Mononuclear cell (primary cell): ENCODE results near the gene ZC3H12D. TPM values are rescaled to one million over a fixed set of nuclear protein-coding genes. Genes with fewer than 3 reads are reported as not detected.

Source experiments
- H3K27me3 ChIP-seq: 2 replicates; pipeline ENCODE4 v1.6.0; 2011; ENCODE audit warnings: low read length, control low read depth; ENCODE audit not compliant: insufficient read depth
- H3K4me1 ChIP-seq: 2 replicates; pipeline ENCODE4 v1.5.1; 2011; ENCODE audit warnings: mild to moderate bottlenecking, low read length, control low read depth; ENCODE audit not compliant: insufficient read depth
- H3K4me3 ChIP-seq: 2 replicates; pipeline ENCODE4 v1.5.1; 2011; ENCODE audit warnings: mild to moderate bottlenecking, low read length, moderate library complexity
- H3K9me3 ChIP-seq: 2 replicates; pipeline ENCODE4 v1.5.1; 2011; ENCODE audit warnings: low read depth, mild to moderate bottlenecking, control low read depth, low read length
- total RNA-seq: library from RNA; depleted of rRNA; stranded (reverse); fragments of >200 nt; gene quantifications from one replicate; pipeline ENCODE4 v1.2.3, GENCODE V29; 2012

ZC3H12D gene
- total RNA-seq, 1 donor: 50.7 TPM

DNA sequence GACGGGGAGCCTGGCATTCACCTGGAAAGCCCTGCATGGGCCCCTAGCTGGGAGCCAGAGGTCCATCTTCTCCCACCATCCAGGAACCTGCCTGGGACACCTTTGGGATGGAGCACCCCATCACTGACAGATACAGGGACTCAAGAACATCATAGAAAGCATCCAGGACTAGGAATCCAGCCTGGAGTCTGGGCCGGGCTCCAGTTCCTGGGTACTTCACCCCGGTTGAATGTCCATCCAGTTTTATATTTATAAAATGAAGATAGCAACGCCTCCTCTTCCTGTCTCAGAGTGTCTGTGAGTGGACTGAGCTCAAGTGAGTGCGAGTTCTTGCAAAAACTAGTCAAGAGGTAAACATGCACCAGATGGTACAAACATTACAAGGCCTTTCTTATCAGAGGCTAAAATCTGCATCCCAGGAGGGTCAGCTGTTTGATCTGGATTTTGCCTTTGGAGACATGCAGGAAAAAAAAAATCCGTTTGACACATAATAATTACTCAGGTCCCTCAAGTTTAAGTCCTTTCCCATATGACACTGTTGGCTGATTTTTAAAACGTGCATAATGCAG lies 27.4 kb downstream of the ZC3H12D start:
- no peaks in the 10 kb centered on the region for H3K9me3 ChIP-seq
- no peaks in the 10 kb centered on the region for H3K27me3 ChIP-seq
- H3K4me1 ChIP-seq: no peaks in the 10 kb centered on the region
- H3K4me3 ChIP-seq: no peak overlapping the region

- Histone ChIP-seq H3K4me1 (peaks cover under 1% of the 10 kb centered on the region), H3K4me3 (no peak overlapping the region), H3K27me3 (no peaks in the 10 kb centered on the region), H3K9me3 (no peaks in the 10 kb centered on the region)
Observed at GRCh38 chr6:149456311-149457021, 28.3 kb downstream of the ZC3H12D start.

GRCh38 chr6:149455031-149455732 lies 29.6 kb downstream of the ZC3H12D start:
- H3K27me3 ChIP-seq: peaks cover 2% of the 10 kb centered on the region

DNA sequence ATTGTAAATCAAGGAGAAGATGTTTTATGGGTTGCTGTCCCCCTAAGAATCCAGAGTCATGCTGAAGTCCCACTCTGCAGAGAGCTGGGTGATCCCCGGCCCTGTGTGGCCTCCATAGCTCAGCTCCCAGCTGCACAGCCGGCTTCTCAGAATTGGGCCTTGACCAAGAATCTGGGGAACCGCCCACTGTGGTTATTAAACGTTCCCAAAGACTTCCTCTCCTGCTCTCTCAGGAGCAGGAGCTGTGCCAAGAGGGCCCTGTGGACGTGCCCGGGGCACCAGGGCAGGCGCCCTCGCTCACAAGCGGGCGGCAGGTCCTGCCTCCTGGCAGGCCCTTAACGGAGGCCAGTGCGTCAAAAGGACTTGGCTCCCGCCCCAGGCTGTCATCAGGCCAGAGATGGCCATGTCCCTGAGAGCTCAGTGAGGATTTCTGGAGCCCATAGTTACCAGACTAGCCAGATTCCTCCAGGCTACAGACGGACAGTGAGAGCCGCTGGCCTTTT lies 30.4 kb downstream of the ZC3H12D start:
- no peaks in the 10 kb centered on the region for H3K9me3 ChIP-seq
- H3K27me3 ChIP-seq: peaks cover 3% of the 10 kb centered on the region
- peaks cover 15% of the 10 kb centered on the region for H3K4me1 ChIP-seq
- no peak overlapping the region for H3K4me3 ChIP-seq

More at GRCh38 chr6:149455031-149455732, 29.6 kb downstream of the ZC3H12D start:
- Histone ChIP-seq H3K4me3 (no peak overlapping the region), H3K4me1 (peaks cover 13% of the 10 kb centered on the region), H3K9me3 (no peaks in the 10 kb centered on the region)

DNA sequence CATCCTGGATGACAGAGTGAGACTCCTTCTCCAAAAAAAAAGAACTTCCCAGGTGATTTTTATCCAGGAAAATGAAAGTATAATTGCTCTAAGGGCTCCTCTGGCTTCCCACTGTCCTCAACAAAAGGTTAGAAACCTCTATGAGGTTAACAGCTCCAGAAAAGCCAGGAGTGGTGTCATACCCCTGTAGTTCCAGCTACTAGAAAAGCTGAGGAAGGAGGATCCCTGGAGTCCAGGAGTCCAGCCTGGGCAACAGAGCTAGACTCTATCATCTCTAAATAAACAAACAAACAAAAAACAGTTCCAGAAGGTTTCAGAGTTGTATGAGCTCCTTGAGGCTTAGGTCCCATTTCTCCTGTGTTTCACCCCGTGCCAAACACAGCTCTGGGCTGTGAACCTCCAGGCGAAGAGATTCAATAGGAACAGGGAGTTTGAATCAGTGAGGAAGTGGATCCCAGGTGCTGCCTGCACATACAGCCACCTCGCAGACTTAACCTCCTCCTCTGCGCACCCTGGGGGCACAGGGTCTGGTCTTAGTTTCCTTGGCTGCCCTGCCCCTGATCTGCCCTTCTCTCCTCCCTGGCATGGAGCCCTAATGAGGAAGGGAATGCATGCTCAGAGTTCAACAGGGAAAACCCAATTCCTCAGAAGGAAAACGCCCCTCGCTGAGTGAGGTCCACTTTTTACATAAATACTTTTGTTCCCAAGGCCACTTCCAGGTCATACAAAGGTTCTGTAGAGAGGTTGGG lies 31.0 kb downstream of the ZC3H12D start:
- peaks cover 3% of the 10 kb centered on the region for H3K27me3 ChIP-seq
- H3K4me1 ChIP-seq: peaks cover 15% of the 10 kb centered on the region
- H3K9me3 ChIP-seq: no peaks in the 10 kb centered on the region
- no peak overlapping the region for H3K4me3 ChIP-seq

GRCh38 chr6:149452037-149452939 lies 32.5 kb downstream of the ZC3H12D start:
- Histone ChIP-seq H3K27me3 (peaks cover 3% of the 10 kb centered on the region), H3K9me3 (no peaks in the 10 kb centered on the region), H3K4me3 (no peak overlapping the region), H3K4me1 (peaks cover 15% of the 10 kb centered on the region)

DNA sequence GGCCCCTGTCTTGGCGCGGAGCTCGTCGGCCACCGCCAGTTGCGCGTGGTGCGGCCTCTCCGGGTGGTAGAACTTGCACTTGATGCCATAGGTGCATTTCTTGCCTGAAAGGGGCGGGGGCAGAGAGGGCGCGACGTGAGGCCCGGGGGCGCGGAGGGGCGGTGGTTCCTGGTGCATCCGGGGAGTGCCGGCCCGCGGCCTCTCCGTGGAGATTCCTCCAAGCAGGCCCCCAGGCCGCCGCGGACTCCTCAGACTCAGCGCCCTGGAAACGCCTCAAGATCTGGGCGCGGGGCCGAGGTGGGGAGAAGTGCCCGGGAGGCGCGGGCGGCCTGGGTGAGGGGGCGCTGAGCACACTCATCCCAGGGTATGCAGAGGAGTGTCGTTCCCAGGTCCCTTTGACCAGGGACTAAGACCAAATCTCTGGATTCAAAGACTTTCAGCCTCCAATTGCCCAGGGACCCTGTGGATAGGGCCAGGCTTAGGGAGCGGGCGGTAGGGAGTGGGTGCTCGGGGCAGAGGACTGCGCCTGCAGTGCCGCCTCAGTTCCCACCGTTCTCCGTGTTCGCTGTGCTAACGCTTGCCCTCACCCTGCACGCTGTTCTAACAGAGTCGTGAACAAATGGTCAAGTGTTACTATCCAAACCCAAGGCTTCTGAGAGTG lies 33.3 kb downstream of the ZC3H12D start:
- no peaks in the 10 kb centered on the region for H3K9me3 ChIP-seq
- peaks cover 3% of the 10 kb centered on the region for H3K27me3 ChIP-seq
- H3K4me1 ChIP-seq: peaks cover 15% of the 10 kb centered on the region
- peak overlapping the region; percentile 15 for H3K4me3 ChIP-seq

GRCh38 chr6:149450679-149451375 lies 34.0 kb downstream of the ZC3H12D start:
- Histone ChIP-seq H3K27me3 (peaks cover 3% of the 10 kb centered on the region), H3K9me3 (no peaks in the 10 kb centered on the region), H3K4me1 (peaks cover 15% of the 10 kb centered on the region), H3K4me3 (peak overlapping the region; percentile 15)

- H3K4me1 ChIP-seq: peaks cover 15% of the 10 kb centered on the region
- H3K9me3 ChIP-seq: no peaks in the 10 kb centered on the region
- no peak overlapping the region for H3K4me3 ChIP-seq
- H3K27me3 ChIP-seq: peaks cover 3% of the 10 kb centered on the region
Observed at GRCh38 chr6:149449831-149450678, 34.8 kb downstream of the ZC3H12D start.

DNA sequence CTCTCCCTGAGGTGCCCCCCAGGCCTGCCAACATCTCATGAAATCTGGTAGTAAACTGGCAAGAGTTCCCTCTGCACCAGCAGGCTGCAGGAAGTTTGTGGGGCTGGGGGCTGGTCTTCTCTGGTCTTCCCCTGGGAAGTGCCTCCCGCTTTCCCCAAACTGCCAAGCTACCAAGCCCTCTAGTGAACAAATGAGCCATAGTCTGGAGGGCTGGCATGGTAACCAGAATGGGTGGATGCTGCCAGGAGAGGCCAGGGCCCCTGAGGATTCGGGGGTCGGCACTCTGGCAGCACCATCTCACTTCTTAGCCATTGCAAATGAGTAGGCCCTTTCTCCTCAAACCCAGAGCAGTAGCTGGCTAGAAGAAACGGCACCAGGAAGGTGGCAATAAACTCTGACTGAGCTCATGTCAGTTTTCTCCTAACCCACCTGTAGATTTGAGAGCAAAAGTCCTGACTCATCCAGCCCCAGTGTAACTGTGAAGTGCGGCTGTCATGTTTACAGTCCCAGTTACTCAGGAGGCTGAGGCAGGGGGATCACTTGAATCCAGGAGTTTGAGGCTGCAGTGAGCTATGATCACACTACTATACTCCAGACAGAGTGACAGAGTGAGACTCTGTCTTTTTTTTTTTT lies 35.9 kb downstream of the ZC3H12D start:
- no peak overlapping the region for H3K4me3 ChIP-seq
- H3K4me1 ChIP-seq: peaks cover 15% of the 10 kb centered on the region
- H3K27me3 ChIP-seq: peaks cover 3% of the 10 kb centered on the region
- H3K9me3 ChIP-seq: no peaks in the 10 kb centered on the region

GRCh38 chr6:149446791-149447376 lies 37.9 kb downstream of the ZC3H12D start:
- Histone ChIP-seq H3K4me1 (peaks cover 15% of the 10 kb centered on the region), H3K4me3 (no peak overlapping the region), H3K9me3 (no peaks in the 10 kb centered on the region), H3K27me3 (peaks cover 3% of the 10 kb centered on the region)

GRCh38 chr6:149445573-149445972 lies 39.2 kb downstream of the ZC3H12D start:
- no peaks in the 10 kb centered on the region for H3K9me3 ChIP-seq
- peaks cover 3% of the 10 kb centered on the region for H3K27me3 ChIP-seq
- peaks cover 5% of the 10 kb centered on the region for H3K4me1 ChIP-seq
- H3K4me3 ChIP-seq: no peak overlapping the region
